HEK293 (cell line): ENCODE data around the gene PTPN4.

Experiments
- ATF2 ChIP-seq: fragments of 450-650 bp; formaldehyde crosslinking; IDR thresholded peaks from 2 replicates; pipeline ENCODE4 v1.5.1; 2016; ENCODE audit warnings: missing biosample characterization, missing genetic modification characterization, low read depth
- GLI4 ChIP-seq: fragments of 450-650 bp; formaldehyde crosslinking; IDR thresholded peaks from 2 replicates; pipeline ENCODE4 v1.5.1; 2016; ENCODE audit warnings: missing biosample characterization, missing genetic modification characterization
- KLF1 ChIP-seq: fragments of 450-650 bp; formaldehyde crosslinking; IDR thresholded peaks from 2 replicates; pipeline ENCODE4 v1.5.1; 2016; ENCODE audit warnings: missing biosample characterization, missing genetic modification characterization
- KLF16 ChIP-seq: fragments of 450-650 bp; formaldehyde crosslinking; IDR thresholded peaks from 2 replicates; pipeline ENCODE4 v1.5.1; 2017; ENCODE audit warnings: missing biosample characterization, missing genetic modification characterization
- KLF8 ChIP-seq: fragments of 450-650 bp; formaldehyde crosslinking; IDR thresholded peaks from 2 replicates; pipeline ENCODE4 v1.5.1; 2016; ENCODE audit warnings: missing biosample characterization, missing genetic modification characterization
- PRDM6 ChIP-seq: fragments of 450-650 bp; formaldehyde crosslinking; IDR thresholded peaks from 2 replicates; pipeline ENCODE4 v1.5.1; 2017; ENCODE audit warnings: missing biosample characterization, missing genetic modification characterization
- ZFHX2 ChIP-seq: fragments of 450-650 bp; formaldehyde crosslinking; conservative IDR thresholded peaks from 2 replicates; pipeline ENCODE4 v1.5.1; 2016; ENCODE audit warnings: missing biosample characterization, missing genetic modification characterization
- ZFP41 ChIP-seq: fragments of 450-650 bp; formaldehyde crosslinking; IDR thresholded peaks from 2 replicates; pipeline ENCODE4 v1.5.1; 2016; ENCODE audit warnings: missing biosample characterization, missing genetic modification characterization, borderline replicate concordance
- ZFP69B ChIP-seq: fragments of 450-650 bp; formaldehyde crosslinking; IDR thresholded peaks from 2 replicates; pipeline ENCODE4 v1.5.1; 2016; ENCODE audit warnings: missing biosample characterization, missing genetic modification characterization
- ZIC2 ChIP-seq: fragments of 450-650 bp; formaldehyde crosslinking; IDR thresholded peaks from 2 replicates; pipeline ENCODE4 v1.5.1; 2016; ENCODE audit warnings: missing biosample characterization, missing genetic modification characterization
- ZNF10 ChIP-seq: fragments of 450-650 bp; formaldehyde crosslinking; IDR thresholded peaks from 2 replicates; pipeline ENCODE4 v1.5.1; 2017; ENCODE audit warnings: missing biosample characterization, missing genetic modification characterization
- ZNF114 ChIP-seq: fragments of 450-650 bp; formaldehyde crosslinking; IDR thresholded peaks from 2 replicates; pipeline ENCODE4 v1.5.0; 2017; ENCODE audit warnings: missing biosample characterization, missing genetic modification characterization
- ZNF148 ChIP-seq: fragments of 450-650 bp; formaldehyde crosslinking; IDR thresholded peaks from 2 replicates; pipeline ENCODE4 v1.5.0; 2017; ENCODE audit warnings: missing biosample characterization, missing genetic modification characterization, borderline replicate concordance
- ZNF23 ChIP-seq: fragments of 450-650 bp; formaldehyde crosslinking; IDR thresholded peaks from 2 replicates; pipeline ENCODE4 v1.5.1; 2016; ENCODE audit warnings: missing biosample characterization, missing genetic modification characterization, borderline replicate concordance
- ZNF239 ChIP-seq: fragments of 450-650 bp; formaldehyde crosslinking; IDR thresholded peaks from 2 replicates; pipeline ENCODE4 v1.5.1; 2016; ENCODE audit warnings: missing biosample characterization, missing genetic modification characterization
- ZNF26 ChIP-seq: fragments of 450-650 bp; formaldehyde crosslinking; IDR thresholded peaks from 2 replicates; pipeline ENCODE4 v1.5.1; 2016; ENCODE audit warnings: missing biosample characterization, missing genetic modification characterization
- ZNF311 ChIP-seq: fragments of 450-650 bp; formaldehyde crosslinking; IDR thresholded peaks from 2 replicates; pipeline ENCODE4 v1.5.1; 2017; ENCODE audit warnings: missing biosample characterization, missing genetic modification characterization, borderline replicate concordance
- ZNF366 ChIP-seq: fragments of 450-650 bp; formaldehyde crosslinking; conservative IDR thresholded peaks from 2 replicates; pipeline ENCODE4 v1.5.1; 2016; ENCODE audit warnings: missing biosample characterization, missing genetic modification characterization
- ZNF549 ChIP-seq: fragments of 450-650 bp; IDR thresholded peaks from 2 replicates; pipeline ENCODE4 v1.5.1; 2018; ENCODE audit warnings: missing biosample characterization, missing genetic modification characterization, mild to moderate bottlenecking, inconsistent platforms, moderate library complexity
- ZNF580 ChIP-seq: fragments of 450-650 bp; formaldehyde crosslinking; IDR thresholded peaks from 2 replicates; pipeline ENCODE4 v1.5.1; 2016; ENCODE audit warnings: missing biosample characterization, missing genetic modification characterization
- ZNF677 ChIP-seq: fragments of 450-650 bp; IDR thresholded peaks from 2 replicates; pipeline ENCODE4 v1.5.0; 2018; ENCODE audit warnings: missing biosample characterization, mild to moderate bottlenecking, missing genetic modification characterization, moderate library complexity
- ZNF701 ChIP-seq: fragments of 450-650 bp; formaldehyde crosslinking; IDR thresholded peaks from 2 replicates; pipeline ENCODE4 v1.5.1; 2016; ENCODE audit warnings: missing biosample characterization, missing genetic modification characterization
- ZNF768 ChIP-seq: fragments of 450-650 bp; formaldehyde crosslinking; IDR thresholded peaks from 2 replicates; pipeline ENCODE4 v1.5.1; 2018; ENCODE audit warnings: missing biosample characterization, mild to moderate bottlenecking, missing genetic modification characterization
- ZNF792 ChIP-seq: fragments of 450-650 bp; formaldehyde crosslinking; IDR thresholded peaks from 2 replicates; pipeline ENCODE4 v1.5.1; 2016; ENCODE audit warnings: missing biosample characterization, missing genetic modification characterization
- ZSCAN30 ChIP-seq: fragments of 450-650 bp; IDR thresholded peaks from 2 replicates; pipeline ENCODE4 v1.5.1; 2018; ENCODE audit warnings: missing biosample characterization, mild to moderate bottlenecking, missing genetic modification characterization, moderate library complexity
- TF ChIP-seq, protein P1 (sequence below): fragments of 450-650 bp; formaldehyde crosslinking; IDR thresholded peaks from 2 replicates; pipeline ENCODE4 v1.5.1; 2016; ENCODE audit warnings: missing biosample characterization, missing genetic modification characterization
- TF ChIP-seq, protein P2 (sequence below): fragments of 450-650 bp; formaldehyde crosslinking; IDR thresholded peaks from 2 replicates; pipeline ENCODE4 v1.5.1; 2016; ENCODE audit warnings: missing biosample characterization, missing genetic modification characterization, borderline replicate concordance

PTPN4 gene

GRCh38 chr2:119759451-119760236 is at the start of gene PTPN4 (continued):
- TF ChIP-seq ATF2 (tag by site-specific recombination) (no peak), ZFHX2 (tag by site-specific recombination) (peak; percentile 96), KLF1 (tag by site-specific recombination) (peak; percentile 95), ZNF549 (no peak), ZNF311 (no peak), ZNF23 (tag by site-specific recombination) (no peak), GLI4 (tag by site-specific recombination) (no peak), PRDM6 (tag by site-specific recombination) (no peak; the same call in 1 of the 2 replicates), ZNF677 (no peak), ZFP41 (tag by site-specific recombination) (no peak), KLF16 (peak; percentile 93), ZFP69B (tag by site-specific recombination) (peak; percentile 68; the same call in 1 of the 2 replicates), ZNF792 (tag by site-specific recombination) (no peak), ZNF768 (tag by site-specific recombination) (no peak), ZNF26 (no peak), ZNF10 (tag by site-specific recombination) (no peak; the same call in none of the 2 replicates), ZNF148 (tag by site-specific recombination) (no peak), ZNF701 (tag by site-specific recombination) (no peak), ZSCAN30 (tag by site-specific recombination) (no peak), ZNF366 (peak; percentile 99), ZNF580 (tag by site-specific recombination) (no peak; the same call in none of the 2 replicates), ZIC2 (tag by site-specific recombination) (peak; percentile 70), ZNF239 (tag by site-specific recombination) (no peak), ZNF114 (tag by site-specific recombination) (no peak), KLF8 (tag by site-specific recombination) (peak; percentile 67)
- TF ChIP-seq, protein P1, sequence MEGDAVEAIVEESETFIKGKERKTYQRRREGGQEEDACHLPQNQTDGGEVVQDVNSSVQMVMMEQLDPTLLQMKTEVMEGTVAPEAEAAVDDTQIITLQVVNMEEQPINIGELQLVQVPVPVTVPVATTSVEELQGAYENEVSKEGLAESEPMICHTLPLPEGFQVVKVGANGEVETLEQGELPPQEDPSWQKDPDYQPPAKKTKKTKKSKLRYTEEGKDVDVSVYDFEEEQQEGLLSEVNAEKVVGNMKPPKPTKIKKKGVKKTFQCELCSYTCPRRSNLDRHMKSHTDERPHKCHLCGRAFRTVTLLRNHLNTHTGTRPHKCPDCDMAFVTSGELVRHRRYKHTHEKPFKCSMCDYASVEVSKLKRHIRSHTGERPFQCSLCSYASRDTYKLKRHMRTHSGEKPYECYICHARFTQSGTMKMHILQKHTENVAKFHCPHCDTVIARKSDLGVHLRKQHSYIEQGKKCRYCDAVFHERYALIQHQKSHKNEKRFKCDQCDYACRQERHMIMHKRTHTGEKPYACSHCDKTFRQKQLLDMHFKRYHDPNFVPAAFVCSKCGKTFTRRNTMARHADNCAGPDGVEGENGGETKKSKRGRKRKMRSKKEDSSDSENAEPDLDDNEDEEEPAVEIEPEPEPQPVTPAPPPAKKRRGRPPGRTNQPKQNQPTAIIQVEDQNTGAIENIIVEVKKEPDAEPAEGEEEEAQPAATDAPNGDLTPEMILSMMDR (tag by site-specific recombination): no peak; the same call in 1 of the 2 replicates
- TF ChIP-seq, protein P2, sequence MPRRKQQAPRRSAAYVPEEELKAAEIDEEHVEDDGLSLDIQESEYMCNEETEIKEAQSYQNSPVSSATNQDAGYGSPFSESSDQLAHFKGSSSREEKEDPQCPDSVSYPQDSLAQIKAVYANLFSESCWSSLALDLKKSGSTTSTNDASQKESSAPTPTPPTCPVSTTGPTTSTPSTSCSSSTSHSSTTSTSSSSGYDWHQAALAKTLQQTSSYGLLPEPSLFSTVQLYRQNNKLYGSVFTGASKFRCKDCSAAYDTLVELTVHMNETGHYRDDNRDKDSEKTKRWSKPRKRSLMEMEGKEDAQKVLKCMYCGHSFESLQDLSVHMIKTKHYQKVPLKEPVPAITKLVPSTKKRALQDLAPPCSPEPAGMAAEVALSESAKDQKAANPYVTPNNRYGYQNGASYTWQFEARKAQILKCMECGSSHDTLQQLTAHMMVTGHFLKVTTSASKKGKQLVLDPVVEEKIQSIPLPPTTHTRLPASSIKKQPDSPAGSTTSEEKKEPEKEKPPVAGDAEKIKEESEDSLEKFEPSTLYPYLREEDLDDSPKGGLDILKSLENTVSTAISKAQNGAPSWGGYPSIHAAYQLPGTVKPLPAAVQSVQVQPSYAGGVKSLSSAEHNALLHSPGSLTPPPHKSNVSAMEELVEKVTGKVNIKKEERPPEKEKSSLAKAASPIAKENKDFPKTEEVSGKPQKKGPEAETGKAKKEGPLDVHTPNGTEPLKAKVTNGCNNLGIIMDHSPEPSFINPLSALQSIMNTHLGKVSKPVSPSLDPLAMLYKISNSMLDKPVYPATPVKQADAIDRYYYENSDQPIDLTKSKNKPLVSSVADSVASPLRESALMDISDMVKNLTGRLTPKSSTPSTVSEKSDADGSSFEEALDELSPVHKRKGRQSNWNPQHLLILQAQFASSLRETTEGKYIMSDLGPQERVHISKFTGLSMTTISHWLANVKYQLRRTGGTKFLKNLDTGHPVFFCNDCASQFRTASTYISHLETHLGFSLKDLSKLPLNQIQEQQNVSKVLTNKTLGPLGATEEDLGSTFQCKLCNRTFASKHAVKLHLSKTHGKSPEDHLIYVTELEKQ (tag by site-specific recombination): 0 out of 2 replicates have a peak, but pooled peaks have one; percentile 11
